ENCODE measurements around the gene PRTN3. TPM values are rescaled to one million over a fixed set of nuclear protein-coding genes. Genes with fewer than 3 reads are reported as not detected.

The PRTN3 gene
- total RNA-seq, 1 experiment from 2014 or later = not detected

DNA sequence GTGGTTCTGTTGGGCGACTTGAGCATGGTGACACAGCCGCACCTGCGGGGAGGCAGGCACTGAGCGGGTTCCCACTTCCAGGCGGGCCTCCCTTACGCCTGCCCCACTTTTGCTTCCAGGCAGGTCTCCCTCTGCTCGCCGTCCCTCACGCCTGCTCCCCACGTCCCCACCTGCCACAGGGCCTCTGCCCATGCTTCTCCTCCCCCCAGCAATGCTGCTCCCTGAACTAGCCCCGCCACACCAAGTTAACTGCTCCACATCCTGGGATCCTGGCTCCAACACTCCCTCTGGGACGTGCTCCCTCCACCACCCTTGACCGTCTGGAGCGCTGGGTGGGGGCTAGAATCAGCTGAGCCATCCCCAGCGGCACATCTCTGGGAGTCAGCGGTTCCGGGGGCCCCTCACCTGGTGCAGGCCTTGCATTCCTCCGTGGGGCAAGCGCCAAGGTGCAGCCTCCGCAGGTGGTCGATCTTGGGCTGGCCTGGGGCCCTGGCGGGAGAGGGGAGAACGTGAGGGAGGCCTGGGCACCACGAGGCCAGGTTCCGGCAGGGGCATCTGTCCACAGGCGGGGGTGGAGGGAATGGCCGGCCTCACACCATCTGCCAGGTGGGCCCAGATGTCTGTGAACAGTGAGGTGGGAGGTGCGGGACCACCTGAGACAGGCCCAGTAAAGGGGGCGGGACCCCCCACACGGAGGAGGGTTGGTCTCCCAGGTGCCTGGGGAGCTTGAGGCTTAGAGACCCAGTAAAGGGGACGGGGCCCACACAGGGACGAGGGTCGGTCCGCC, 27.9 kb downstream of the PRTN3 start:
- Histone ChIP-seq H4K20me1 (ENCODE audit: insufficient read depth) (no peaks in the 10 kb centered on the region), H3K4me3 (no peak overlapping the region), H3K36me3 (ENCODE audit: low read depth) (no peaks in the 10 kb centered on the region), H3K4me2 (no peak overlapping the region), H3K27ac (peak overlapping the region; percentile 78), H3K9me2 (ENCODE audit: insufficient read depth) (no peaks in the 10 kb centered on the region), H3F3A (ENCODE audit: insufficient read depth, low read depth) (peaks cover 50% of the 10 kb centered on the region), H3K27me3 (ENCODE audit: insufficient read depth, low read depth) (no peaks in the 10 kb centered on the region), H3K9me3 (ENCODE audit: insufficient read depth, low read depth) (no peaks in the 10 kb centered on the region), H2AFZ (no peak overlapping the region), H3K79me2 (ENCODE audit: low read depth) (no peaks in the 10 kb centered on the region), H3K4me1 (replicated peaks; ENCODE audit: insufficient read depth) (peaks cover 29% of the 10 kb centered on the region)
- intact Hi-C loops (cut with micrococcal nuclease; ENCODE audit: unreplicated experiment) = no loop called here
- no peak for DNase-seq
- TF ChIP-seq, protein P1, sequence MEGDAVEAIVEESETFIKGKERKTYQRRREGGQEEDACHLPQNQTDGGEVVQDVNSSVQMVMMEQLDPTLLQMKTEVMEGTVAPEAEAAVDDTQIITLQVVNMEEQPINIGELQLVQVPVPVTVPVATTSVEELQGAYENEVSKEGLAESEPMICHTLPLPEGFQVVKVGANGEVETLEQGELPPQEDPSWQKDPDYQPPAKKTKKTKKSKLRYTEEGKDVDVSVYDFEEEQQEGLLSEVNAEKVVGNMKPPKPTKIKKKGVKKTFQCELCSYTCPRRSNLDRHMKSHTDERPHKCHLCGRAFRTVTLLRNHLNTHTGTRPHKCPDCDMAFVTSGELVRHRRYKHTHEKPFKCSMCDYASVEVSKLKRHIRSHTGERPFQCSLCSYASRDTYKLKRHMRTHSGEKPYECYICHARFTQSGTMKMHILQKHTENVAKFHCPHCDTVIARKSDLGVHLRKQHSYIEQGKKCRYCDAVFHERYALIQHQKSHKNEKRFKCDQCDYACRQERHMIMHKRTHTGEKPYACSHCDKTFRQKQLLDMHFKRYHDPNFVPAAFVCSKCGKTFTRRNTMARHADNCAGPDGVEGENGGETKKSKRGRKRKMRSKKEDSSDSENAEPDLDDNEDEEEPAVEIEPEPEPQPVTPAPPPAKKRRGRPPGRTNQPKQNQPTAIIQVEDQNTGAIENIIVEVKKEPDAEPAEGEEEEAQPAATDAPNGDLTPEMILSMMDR (conservative IDR thresholded peaks at IDR 0.05) = no peak
- TF ChIP-seq EZH2 (IDR thresholded peaks at IDR 0.05; ENCODE audit: low read depth) = no peak
- CTCF ChIA-PET = no interaction called here
- BruUV-seq (replicated peaks) = TSS peak; percentile 13
- POLR2A ChIA-PET (ENCODE audit: unreplicated experiment) = no interaction called here

DNA sequence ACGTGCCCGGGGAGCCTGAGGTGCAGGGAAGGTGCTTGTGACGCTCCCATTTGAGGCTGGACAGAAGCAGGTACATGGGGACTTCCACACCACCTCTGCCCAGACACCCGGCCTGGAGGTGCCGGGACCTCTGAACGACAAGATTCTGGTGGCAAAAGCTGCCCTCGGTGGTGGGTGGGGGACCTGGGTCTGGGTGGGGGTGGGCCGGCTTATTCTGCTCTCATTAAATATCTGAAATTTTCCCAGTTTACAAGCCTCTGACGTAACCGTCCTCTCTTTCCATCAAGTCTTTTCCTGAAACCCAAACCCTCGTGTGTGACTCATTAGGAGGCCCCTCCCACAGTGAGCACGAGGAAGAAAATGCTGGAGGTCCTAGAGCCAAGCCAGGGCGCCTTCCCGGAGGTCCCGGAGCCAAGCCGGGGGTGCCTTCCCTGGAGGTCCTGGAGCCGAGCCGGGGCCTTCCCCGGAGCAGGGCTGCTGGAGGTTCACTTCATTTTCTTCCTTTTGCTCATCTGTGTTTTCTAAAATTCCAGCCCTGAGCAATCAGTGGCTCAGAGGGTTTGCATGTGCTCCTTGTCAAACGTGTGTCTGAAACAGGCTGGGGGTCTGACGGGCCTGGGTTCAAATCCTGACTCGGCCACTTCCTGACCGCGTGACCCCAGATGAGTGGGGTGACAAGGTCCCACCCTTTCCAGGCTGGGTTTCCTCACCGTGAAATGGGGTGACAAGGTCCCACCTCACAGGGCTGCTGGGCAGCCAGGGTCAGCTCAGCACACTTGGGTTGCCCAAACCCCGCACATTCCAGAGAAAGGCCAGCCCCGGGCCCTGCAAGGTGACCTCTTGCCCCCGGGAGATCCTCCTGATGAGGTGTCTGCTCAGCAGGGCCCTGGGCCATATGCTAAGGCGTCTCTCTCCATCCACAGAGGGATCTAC, 28.7 kb downstream of the PRTN3 start:
- Histone ChIP-seq H3K4me2 (peak overlapping the region; percentile 60), H3K9me2 (ENCODE audit: insufficient read depth) (no peaks in the 10 kb centered on the region), H3F3A (ENCODE audit: insufficient read depth, low read depth) (peaks cover 50% of the 10 kb centered on the region), H3K27ac (peak overlapping the region; percentile 78), H3K4me1 (replicated peaks; ENCODE audit: insufficient read depth) (peaks cover 29% of the 10 kb centered on the region), H2AFZ (no peak overlapping the region), H3K4me3 (no peak overlapping the region), H3K36me3 (ENCODE audit: low read depth) (no peaks in the 10 kb centered on the region), H3K27me3 (ENCODE audit: insufficient read depth, low read depth) (no peaks in the 10 kb centered on the region), H4K20me1 (ENCODE audit: insufficient read depth) (no peaks in the 10 kb centered on the region; the same call in 1 of the 2 replicates), H3K9me3 (ENCODE audit: insufficient read depth, low read depth) (no peaks in the 10 kb centered on the region), H3K79me2 (ENCODE audit: low read depth) (no peaks in the 10 kb centered on the region)
- POLR2A ChIA-PET (ENCODE audit: unreplicated experiment) = no interaction called here
- intact Hi-C loops (cut with micrococcal nuclease; ENCODE audit: unreplicated experiment) = no loop called here
- CTCF ChIA-PET = no interaction called here
- BruUV-seq (replicated peaks) = no TSS peak
- DNase-seq = peak; percentile 72 to 86
- no peak for TF ChIP-seq EZH2 (IDR thresholded peaks at IDR 0.05; ENCODE audit: low read depth)
- TF ChIP-seq, protein P1 (conservative IDR thresholded peaks at IDR 0.05) = no peak

DNA sequence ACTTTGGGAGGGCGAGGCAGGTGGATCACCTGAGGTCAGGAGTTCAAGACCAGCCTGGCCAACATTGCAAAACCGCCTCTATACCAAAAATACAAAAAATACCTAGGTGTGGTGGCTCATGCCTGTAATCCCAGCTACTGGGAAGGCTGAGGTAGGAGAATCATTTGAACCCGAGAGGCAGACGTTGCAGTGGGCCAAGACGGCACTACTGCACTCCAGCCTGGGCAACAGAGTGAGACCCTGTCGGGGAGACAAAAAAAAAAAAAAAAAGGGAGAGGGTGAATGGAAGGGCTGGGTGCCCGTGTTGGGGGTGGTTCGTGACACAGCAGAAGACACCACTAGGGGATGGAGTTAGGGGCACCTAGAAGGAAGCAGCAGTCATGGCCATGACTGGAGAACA, 29.5 kb downstream of the PRTN3 start:
- intact Hi-C loops (cut with micrococcal nuclease; ENCODE audit: unreplicated experiment) = no loop called here
- CTCF ChIA-PET = no interaction called here
- Histone ChIP-seq H3K4me1 (replicated peaks; ENCODE audit: insufficient read depth) (peaks cover 29% of the 10 kb centered on the region), H3K9me2 (ENCODE audit: insufficient read depth) (no peaks in the 10 kb centered on the region), H3K4me2 (peak overlapping the region; percentile 60; the same call in 1 of the 2 replicates), H3F3A (ENCODE audit: insufficient read depth, low read depth) (peaks cover 47% of the 10 kb centered on the region), H4K20me1 (ENCODE audit: insufficient read depth) (no peaks in the 10 kb centered on the region; the same call in 1 of the 2 replicates), H3K27ac (peak overlapping the region; percentile 78), H3K36me3 (ENCODE audit: low read depth) (no peaks in the 10 kb centered on the region), H3K27me3 (ENCODE audit: insufficient read depth, low read depth) (no peaks in the 10 kb centered on the region), H3K9me3 (ENCODE audit: insufficient read depth, low read depth) (no peaks in the 10 kb centered on the region), H3K79me2 (ENCODE audit: low read depth) (no peaks in the 10 kb centered on the region), H2AFZ (no peak overlapping the region), H3K4me3 (no peak overlapping the region)
- DNase-seq = no peak
- POLR2A ChIA-PET (ENCODE audit: unreplicated experiment) = no interaction called here
- TF ChIP-seq, protein P1 (conservative IDR thresholded peaks at IDR 0.05) = no peak
- TF ChIP-seq EZH2 (IDR thresholded peaks at IDR 0.05; ENCODE audit: low read depth) = no peak
- BruUV-seq (replicated peaks) = no TSS peak
